ENCODE results near the gene ENTREP3.
"Not testable (repeated sequence)": the region's sequence is repeated elsewhere in the genome, so short reads cannot be mapped to it uniquely, and the experiment has no call there.

DNA sequence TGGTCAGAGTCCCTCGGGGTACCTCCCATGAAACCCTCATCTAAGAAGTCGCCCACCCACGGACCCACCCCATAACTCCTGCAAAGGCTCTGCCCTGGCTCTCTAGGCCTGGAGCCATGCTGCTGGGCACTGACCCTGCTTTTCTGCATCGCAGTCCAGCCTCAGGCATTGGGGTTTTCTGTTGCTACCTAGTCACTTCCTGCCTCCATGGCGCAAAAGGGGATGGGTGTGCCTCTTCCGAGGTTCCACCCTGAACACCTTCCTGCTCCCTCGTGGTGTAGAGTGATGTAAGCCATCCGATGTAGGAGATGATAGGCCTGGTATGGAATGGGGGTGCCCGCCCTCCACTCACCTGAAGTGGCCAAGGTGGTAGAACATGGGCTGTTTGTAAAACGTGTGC lies 40.6 kb downstream of the ENTREP3 start:
- TF ChIP-seq EZH2 (IDR thresholded peaks at IDR 0.05; ENCODE audit: borderline replicate concordance); EZH2phosphoT487 (IDR thresholded peaks at IDR 0.05; ENCODE audit: low read depth, severe bottlenecking, unreplicated experiment): not testable (repeated sequence)
- TF ChIP-seq, protein P1, sequence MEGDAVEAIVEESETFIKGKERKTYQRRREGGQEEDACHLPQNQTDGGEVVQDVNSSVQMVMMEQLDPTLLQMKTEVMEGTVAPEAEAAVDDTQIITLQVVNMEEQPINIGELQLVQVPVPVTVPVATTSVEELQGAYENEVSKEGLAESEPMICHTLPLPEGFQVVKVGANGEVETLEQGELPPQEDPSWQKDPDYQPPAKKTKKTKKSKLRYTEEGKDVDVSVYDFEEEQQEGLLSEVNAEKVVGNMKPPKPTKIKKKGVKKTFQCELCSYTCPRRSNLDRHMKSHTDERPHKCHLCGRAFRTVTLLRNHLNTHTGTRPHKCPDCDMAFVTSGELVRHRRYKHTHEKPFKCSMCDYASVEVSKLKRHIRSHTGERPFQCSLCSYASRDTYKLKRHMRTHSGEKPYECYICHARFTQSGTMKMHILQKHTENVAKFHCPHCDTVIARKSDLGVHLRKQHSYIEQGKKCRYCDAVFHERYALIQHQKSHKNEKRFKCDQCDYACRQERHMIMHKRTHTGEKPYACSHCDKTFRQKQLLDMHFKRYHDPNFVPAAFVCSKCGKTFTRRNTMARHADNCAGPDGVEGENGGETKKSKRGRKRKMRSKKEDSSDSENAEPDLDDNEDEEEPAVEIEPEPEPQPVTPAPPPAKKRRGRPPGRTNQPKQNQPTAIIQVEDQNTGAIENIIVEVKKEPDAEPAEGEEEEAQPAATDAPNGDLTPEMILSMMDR (IDR thresholded peaks at IDR 0.05; ENCODE audit: poor library complexity) = not testable (repeated sequence)
